HG02610 (cell line): ENCODE results near the gene PBX4.

Source experiments
- ATAC-seq: cut with Tn5 transposase; IDR thresholded peaks from one replicate; pipeline ENCODE4 v1.9.1; 2021; ENCODE audit warnings: mild to moderate bottlenecking, moderate library complexity; ENCODE audit not compliant: unreplicated experiment

PBX4 gene

DNA sequence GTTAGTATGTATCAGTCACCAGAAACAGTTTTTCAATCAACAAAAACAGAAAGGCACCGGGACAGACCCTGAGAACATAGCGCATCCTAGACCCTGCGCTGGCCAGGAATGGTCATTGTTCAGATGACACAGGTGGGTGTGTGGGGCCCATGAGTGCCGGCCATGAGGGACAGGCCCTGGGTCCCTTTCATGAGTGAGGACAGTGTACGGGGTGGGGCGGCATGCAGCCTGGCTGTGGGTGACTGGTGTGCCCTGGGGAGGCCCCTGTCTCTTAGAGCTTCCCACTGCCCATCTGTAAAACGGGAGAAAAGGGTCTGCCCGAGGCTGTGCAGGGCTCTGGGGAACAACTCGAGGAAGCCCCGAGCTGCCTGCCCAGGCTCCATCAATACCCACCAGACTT, 25.8 kb downstream of the PBX4 start:
- ATAC-seq = no peak

DNA sequence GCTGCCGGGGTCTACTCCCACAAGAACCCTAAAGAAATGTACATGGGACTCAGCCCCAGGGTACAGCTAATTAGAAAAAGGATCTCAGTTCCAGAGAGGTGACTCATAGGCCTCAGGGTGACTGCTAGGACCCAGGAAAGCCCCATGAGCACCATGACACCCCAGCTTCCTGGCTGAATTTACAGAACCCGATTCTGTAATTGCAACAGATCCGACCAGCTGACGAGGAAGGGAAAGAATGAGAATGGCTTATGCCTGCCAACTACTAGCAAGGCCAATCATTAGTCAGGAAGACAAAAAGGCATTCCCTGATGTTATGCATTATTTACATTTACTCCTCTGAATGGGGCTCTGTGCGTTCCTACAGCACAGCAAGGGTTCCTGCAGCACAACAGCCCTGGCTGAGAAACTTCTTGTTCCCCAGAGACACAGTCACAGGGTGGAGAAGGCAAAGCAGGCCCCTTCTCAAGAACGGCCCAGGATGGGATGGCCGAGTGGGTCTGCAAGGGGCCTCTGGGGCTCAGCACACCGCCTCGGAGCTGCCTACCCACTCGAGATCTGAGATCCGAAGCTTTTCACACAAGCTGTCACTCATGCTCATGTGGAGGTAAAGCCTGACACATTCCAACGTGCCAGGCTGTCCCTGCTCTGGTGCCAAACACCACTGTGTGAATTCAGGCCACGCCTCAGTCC, 27.2 kb downstream of the PBX4 start:
- peak; percentile 44 for ATAC-seq

DNA sequence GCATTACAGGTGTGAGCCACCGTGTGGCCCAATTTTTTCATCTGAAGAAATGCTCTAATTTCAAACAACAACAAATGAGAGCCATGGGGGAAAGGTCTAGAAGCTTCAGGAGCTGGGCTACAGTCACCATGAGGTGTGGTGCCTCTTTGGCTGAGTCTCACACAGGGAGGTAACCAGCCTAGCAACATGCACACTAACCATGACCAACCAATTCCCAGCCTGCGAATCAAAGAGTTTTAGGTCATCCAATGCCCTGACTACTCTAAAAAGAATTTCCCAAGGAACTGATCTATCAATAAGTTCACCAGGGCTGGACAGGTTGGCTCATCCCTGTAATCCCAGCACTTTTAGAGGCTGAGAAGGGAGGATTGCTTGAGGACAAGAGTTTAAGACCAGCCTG, 29.9 kb downstream of the PBX4 start:
- ATAC-seq = no peak

DNA sequence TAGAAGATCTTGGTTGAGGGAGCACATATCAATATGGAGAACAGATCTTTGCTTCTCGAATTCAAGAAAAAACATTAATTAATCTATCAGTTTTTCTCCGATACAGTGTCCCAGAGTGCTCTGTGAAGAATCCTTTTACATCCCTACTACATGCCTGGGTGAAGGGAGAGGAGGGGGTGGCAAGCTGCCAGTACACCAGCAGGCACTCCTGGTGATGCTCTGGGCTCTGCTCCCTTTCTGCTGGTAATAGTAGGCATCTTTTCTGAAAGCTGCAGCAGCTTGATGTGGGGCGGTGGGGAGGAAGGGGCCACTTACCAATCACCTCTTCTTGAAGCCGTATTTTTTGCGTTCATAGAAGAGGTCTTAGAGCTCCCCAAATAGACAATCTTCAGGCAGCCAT, 30.7 kb downstream of the PBX4 start:
- ATAC-seq = no peak

DNA sequence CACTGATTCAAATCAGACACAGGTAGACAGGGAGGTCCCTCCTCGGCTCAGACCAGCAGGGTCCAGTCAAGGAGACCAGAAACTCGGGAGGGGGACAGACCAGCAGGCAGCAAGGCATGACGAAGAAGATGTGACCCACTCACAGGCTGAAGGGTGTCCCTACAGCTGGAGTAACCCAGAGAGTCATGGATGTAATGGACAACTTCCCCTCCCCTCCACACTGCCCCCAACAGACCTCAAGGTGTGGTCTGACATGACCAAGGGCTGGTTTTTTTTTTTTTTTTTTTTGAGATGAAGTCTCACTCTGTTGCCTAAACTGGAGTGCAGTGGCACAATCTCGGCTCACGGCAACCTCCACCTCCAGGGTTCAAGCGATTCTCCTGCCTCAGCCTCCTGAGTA, 34.1 kb downstream of the PBX4 start:
- no peak for ATAC-seq

DNA sequence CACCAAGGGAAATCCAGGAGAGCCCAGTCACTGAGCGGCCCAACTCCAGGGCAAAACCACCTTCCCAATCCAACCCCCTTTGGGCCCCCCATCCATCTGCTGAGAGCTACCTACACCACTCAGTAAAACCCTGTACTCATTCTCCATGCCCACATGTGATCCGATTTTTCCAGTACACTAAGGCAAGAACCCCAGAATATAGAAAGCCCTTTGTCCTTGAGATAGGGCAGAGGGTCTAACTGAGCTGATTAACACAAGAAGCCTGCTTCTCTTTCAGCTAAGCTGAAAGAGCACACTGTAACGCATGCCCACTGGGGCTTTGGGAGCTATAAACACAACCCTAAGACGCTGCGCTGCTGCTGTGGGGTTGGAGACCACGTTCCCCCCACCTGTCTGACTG, 36.0 kb downstream of the PBX4 start:
- no peak for ATAC-seq

DNA sequence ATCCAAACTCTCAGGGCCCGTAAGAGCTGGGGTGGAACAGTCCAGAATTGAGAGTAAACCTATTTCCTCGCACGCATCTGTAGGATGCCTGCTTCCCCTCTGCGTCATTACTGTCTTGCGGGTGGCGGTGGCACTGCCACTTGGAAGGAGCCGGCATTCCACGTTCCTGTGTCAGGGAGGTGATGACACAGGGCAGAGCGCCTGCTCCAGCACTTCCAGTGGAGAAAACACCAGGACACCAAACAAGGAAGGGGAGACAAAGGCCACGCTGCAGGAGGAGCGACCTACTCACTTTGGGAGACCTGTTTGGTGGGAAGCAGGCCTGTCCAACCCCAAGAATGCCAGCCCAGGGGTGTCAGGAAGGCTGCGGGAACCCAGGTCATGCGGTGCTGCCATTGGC, 37.1 kb downstream of the PBX4 start:
- no peak for ATAC-seq

DNA sequence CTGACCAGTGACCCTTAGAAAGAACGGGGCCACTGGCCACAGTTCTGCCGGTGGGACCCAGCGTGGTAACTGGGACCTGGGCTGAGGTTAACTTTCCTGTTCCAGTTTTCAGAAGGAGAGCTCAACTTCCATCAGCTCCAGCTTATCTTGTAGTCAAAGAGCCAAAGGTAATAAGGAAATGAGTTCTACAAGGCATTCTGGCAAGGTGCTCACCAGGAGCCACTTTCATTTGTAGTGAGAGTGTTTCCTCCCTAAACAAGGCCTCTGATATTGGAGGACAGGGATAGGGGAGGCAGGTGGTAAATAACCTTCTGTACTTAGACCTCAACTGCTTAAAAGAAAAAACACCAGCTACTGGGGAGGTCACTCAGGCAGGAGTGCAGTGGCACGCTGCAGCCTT, 38.1 kb downstream of the PBX4 start:
- ATAC-seq = no peak

DNA sequence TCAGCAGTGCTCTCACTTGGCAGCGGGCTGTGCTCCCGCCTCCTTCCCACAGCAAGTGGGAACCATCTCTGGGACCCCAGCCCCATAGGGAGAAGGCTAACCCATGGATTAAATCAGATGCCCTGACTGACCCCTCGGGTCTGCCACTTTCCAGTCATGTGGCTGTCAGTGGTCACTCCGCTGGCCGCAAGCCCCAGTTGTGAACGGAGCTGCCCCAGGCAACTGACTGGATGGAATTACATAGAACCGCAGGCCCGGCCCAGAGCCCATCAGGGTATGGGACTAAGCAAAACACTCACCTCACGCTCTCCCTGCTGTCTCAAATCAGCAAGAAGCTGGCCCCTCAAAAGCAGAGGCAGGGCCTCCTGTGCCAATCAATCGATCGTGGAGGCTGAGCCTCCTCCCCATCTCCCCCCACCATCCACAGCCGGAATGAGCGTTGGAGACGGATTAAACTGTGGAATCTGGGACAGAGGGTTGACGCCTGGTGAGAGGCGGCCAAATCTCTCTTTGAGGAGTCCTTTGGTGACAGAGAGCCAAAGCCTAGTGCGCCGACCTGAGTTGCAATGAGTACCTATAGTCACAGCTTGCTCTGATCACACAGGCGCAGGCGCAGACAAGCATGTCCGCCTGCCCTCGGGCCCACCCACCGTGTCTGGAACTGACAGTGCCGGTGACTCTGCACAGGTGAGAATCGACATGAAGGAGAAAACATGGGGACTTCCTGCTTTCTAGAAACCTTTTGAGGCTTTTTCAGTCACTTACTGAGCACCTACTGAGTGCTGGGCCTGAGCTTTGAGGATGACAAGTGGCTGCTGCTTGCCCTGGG, 38.7 kb downstream of the PBX4 start:
- ATAC-seq = no peak

DNA sequence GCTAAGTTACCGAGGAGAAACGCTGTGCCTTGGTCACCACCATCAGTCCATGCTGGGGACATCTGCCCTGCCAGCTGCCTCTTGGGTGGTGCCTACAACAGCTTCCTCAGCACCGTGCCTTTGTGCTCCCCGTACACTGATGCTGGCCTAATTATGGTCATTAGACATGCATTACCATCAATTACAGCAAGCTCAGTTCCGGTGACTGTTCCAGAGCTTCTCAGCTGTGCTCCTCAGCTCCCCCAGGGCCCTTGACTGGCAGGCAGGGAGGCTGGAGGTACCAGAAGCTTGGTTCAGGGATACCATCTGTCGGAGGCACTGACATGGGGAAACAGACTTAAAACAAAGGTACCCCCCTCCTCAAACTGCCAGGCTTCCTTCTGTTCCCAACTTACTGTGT, 40.2 kb downstream of the PBX4 start:
- no peak for ATAC-seq

DNA sequence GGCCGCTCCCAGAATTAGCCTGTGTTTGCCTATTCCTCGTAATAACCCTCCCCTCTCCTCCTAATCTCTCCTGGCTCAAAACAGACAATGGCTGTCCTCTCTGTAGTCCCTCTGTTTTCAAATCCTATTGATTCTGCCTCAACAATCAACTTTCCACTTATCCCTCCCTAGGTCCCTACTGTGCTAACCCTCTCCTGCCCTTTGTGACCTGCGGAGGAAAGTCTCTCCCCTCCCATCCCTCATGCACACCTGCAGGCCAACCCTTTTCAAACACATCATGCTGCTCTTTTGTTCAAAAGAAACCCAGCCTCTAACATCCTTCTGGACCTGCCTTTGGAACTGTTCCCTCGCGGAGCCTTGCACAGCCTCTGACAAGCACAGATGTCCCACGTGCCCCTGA, 43.1 kb downstream of the PBX4 start:
- no peak for ATAC-seq

DNA sequence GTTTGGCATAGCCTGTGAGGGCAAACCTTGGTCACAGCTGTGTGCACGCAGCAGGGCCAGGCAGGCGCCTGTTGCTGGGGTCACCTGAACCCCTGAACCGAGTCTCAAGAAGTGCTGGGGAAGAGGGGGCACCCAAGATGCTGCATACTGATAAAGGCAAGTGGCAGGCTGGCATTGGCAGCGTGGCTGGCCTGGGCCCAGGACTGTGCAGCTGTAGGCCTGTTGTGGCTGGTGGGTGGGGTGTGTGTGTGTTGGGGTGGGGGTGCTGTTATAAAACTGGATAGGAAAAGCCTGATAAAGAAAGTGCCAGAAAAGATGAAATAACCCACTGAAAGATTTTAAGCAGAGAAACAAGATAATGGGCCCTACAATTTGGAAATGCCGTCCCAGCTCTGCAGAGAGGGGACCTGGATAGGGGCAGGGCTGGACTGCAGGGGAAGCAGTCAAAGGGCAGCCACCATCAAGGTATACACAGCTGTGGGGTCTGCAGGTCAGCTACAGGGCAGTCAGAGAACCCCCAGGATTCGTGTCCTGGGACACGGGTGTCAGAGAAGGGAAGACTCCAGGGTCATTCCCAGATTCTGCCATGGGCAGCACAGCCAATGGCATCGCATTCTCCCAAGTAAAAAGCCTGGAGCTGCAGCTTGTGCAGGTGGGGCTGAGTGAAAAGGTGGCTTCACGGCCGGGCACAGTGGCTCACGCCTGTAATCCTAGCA, 47.3 kb downstream of the PBX4 start:
- no peak for ATAC-seq

DNA sequence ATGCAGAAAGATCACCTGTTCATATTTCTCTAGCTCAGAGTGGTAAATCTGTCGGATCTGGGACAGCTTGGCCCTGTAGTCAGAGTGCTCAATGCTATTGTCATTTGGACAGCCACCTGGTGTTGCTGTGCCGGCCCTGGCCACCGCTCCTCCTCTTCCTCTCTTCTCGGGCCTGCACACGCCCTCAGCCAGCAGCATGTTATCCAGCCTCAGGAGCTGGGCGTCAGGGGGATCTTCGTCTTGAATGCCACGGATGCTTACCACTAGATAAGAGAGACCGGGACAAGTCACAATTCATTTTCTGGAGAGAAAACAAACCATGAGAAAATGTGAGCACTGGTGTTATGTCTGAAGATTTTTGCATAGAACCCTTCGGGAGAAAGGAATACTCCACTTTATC, 47.9 kb downstream of the PBX4 start:
- ATAC-seq = no peak

DNA sequence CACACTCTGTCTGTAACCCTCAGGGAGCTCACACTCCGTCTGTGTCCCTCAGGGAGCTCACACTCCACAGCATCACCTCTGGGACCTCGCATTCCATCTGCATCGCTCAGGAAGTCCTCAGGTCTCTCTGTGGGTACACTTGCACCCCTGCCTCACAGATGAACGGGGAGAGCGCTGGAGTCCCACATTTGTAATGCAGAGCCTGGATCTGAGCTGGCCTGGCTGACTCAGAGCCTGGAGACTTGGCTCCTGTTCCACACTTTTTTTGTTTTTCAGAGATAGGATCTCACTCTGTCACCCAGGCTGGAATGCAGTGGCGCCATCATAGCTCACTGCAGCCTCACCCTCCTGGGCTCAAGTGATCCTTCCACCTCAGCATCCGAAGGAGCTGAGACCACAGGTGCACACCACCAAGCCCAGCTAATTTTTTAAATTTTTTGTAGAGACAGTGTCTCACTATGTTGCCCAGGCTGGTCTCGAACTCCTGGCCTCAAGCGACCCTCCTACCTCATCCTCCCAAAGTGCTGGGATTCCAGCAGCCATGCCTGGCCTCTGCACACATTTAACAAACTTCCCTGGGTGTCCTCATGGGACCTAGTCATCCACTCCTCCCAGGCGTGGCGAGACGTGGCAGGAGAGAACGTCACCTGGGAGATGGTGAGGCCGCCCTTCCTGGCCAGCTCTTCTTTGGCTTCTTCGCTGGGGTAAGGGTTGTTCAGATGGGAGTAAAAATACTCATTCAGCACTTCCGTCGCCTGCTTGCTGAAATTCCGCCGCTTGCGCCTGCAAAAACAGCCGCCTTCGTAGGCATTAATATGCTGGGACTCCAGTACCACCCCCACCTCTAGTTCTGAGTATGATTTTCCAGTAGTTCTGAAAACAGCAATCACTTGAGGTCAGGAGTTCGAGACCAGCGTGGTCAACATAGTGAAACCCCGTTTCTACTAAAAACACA, 49.4 kb downstream of the PBX4 start:
- no peak for ATAC-seq

DNA sequence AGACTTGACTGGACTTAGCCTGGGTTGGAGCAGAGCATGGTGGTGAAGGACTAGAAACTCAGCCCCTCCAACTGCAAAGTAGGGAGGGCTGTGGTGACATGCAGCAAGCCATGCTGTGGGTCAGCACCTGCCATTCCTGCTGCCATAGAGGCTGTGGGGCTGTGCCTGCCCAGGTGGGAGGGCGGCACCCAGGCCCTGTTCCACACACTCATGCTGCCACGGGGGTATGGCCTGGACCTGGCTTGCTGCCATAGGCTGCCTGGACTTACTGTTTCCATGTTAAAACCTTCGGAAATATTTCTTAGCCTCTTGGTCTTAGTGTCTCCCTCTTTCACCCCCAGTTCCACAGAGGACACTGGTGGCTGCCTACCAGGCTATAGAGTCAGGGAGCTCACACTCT, 51.1 kb downstream of the PBX4 start:
- no peak for ATAC-seq

DNA sequence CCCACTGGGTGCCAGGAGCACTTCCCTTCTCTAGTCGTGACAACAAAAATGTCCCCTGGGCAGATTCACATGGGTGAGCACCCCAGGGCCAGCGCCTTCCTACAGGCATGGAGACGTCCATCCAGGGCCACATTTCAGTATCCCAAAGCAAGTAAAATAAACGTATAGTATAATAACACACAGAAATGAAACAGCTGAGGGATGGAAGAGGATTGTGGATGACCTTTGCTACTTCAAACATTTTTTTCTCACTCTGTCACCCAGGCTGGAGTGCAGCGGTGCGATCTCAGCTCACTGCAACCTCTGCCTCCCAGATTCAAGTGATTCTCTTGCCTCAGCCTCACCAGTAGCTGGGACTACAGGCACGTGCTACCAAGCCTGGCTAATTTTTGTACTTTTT, 52.2 kb downstream of the PBX4 start:
- no peak for ATAC-seq

DNA sequence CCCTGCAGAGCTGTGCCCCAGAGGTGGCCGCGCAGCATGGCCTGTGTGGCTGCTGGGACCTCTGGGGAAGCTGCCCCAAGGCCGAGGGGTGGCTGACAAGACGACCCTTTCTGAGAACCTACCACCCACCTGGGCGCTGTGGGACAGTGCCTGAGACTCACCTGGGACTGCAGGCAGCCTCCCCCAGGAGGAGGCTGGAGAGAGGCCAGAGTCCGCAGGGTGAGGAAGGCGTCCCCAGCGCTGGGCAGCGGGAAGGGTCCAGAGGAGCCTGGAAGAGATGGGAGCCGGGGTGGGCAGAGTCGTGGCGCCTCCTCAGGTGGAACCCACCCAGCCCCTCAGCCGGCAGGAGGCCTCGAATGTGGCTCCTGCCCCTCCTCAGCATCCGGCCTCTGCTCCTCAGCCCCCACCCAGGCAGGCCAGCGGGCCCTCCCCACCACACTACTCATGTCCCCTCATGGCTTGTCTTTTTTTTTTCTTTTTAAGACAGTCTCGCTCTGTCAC, 55.1 kb downstream of the PBX4 start:
- no peak for ATAC-seq

DNA sequence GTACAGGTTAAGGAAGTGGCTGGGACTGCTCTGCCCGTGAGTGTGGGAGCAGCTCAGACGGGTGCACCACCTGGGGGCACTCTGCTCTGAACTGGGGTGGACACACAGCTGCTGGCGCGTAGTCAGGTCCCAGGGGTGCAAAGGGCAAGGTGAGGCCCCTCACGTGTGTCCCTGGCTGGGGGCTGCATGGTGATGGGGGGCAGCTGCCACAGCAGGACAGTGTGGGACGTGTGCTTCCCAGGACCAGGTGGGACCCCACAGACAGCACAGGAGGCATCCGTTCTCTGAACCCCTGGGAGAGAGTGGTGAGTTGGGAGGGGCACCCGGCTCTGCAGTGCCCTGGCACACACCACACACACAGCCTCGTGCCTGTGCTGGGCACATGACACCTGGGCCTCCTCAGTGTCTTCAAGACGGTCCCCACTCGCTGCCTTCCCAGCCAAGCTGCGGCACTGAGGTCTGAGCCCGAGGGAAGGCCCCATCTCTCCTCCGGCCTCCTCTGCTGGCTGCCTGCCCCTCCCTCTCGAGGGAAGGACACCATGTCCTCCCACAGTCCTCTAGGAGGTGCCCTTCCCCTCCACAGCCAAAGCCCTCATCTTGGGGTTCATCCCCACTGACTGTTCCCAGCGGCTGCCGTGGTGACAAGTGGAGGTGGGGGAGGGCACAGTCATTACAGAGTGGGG, 55.7 kb downstream of the PBX4 start:
- no peak for ATAC-seq

DNA sequence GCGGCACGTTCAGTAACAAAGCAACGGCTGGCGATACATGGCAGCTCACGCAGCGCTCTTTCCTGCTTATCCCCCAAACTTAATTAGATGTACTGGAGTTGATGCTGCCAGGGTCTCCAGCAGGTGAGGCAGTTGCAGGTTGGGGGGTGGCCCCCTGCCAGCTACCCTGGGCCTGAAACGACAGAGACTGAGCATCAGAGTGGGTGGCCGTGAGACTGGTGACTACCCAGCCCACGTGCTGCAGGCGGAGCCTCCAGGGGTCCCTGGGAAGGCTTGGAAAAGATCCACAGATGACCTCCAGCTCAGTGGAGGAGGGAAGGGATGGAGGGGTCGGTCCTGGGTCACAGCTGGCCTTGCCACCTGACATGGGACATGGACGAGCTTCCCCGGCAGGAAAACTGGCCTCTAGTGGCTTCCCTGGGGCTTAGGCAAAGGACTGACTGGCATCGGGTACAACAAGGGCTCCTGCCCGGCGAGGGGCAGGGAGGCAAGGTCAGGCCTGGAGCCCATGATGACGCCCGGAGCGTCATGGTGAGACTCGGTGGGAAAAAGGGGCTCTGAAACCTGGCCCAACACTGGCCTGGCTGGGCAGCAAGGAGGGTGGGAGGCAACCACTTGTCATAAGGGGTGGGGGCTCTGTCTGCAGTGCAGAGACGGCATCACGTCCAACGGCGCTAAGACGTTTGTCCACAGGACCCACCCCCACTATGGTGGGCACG, 56.4 kb downstream of the PBX4 start:
- ATAC-seq = no peak
